Measurements from ENCODE around the gene MTA3.

MTA3 gene

GRCh38 chr2:42796427-42797248 lies 228.2 kb downstream of the MTA3 start:
- no peak for FAIRE-seq
- no peak for TF ChIP-seq CTCF (IDR thresholded peaks at IDR 0.05; ENCODE audit: insufficient read depth, missing control alignments)

DNA sequence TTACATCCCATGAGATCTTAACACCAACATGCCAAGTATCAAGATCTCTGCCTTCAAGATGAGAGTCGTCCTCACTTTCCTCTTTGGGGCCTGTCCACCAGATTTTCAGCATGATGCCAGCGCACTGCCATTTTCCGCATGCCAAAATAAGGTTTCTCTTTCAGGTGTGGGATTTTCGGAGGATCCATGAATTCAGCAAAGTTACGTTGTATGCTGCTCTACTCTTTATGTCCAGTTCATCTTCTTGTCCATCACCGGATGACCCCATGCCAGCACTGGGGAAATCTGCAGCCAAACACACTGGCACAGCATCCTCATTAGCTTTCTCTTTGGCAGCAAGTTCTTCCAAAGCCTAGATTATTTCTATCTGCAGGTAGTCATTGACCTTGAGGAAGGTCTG lies 228.8 kb downstream of the MTA3 start:
- no peak for TF ChIP-seq CTCF (IDR thresholded peaks at IDR 0.05; ENCODE audit: insufficient read depth, missing control alignments)
- FAIRE-seq (no peak), DNase-seq (ENCODE audit: insufficient read length, low spot score) (no peak)

More at GRCh38 chr2:42796427-42797248, 228.2 kb downstream of the MTA3 start:
- no peak for DNase-seq (ENCODE audit: insufficient read length, low spot score)

DNA sequence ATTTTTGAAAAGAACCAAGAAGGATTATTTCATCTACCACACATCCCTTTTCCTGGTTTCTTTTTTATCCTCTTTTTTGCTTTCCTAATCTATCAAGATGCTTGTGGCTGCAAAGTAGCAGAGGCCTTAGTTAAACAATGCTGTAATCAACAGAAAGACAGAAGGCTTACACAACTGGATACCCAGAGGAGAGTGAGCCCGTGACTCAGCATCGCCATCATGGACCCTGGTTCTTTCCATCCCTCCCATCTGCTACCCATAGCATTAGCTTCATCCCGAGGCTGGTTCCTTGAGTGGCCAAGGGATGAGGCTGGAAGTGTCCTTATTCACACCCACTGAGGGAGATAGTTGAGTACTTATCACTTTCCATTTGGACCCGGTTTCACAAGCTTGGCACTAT lies 231.4 kb downstream of the MTA3 start:
- no peak for TF ChIP-seq CTCF (IDR thresholded peaks at IDR 0.05; ENCODE audit: insufficient read depth, missing control alignments)
- DNase-seq (ENCODE audit: insufficient read length, low spot score) (no peak), FAIRE-seq (no peak)

- FAIRE-seq: no peak
- no peak for DNase-seq (ENCODE audit: insufficient read length, low spot score)
- no peak for TF ChIP-seq CTCF (IDR thresholded peaks at IDR 0.05; ENCODE audit: insufficient read depth, missing control alignments)
These were observed 232.1 kb downstream of the MTA3 start for GRCh38 chr2:42800461-42800962.

DNA sequence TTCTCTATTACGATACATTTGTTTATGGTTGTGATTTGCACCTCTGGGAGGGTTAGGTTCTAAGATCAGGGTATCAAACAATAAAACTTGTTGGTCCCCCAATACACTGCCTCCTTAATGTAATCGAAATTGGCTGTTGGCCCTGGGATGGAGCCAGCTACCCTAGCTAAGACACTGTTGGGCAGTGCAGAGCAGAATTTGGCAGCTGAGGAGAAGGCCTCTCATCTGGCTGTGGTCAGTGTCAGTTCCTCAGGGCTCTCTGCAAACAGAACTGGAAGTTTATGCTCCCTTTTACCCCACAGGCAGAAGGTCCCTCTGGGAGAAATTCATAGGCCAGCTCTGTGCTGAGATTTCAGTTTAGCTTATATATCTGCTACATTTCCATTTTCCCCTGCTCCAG lies 232.5 kb downstream of the MTA3 start:
- FAIRE-seq (no peak), DNase-seq (ENCODE audit: insufficient read length, low spot score) (no peak)
- no peak for TF ChIP-seq CTCF (IDR thresholded peaks at IDR 0.05; ENCODE audit: insufficient read depth, missing control alignments)

DNA sequence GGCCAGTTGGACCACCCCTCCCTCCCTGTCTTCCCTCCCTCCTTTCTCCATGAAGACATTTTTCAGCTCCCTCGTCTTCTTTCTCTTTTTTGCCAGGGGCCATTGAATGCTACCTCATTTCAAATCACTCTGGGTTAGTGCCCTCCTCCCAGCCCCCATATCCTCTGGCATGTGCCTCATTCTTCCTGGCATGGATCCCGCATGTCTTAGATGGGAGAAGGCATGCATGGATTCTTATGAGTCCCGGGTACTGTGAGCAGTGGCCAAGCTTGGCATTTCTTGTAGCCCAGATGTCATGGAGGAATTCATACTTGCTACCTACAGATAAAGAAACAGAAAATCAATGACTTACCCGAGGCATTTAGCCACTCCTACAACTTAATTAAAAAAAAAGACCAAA lies 232.9 kb downstream of the MTA3 start:
- TF ChIP-seq CTCF (IDR thresholded peaks at IDR 0.05; ENCODE audit: insufficient read depth, missing control alignments): no peak
- DNase-seq (ENCODE audit: insufficient read length, low spot score) (no peak), FAIRE-seq (no peak)

- FAIRE-seq: no peak
- no peak for DNase-seq (ENCODE audit: insufficient read length, low spot score)
These were observed 233.7 kb downstream of the MTA3 start for GRCh38 chr2:42802150-42802549.

More at GRCh38 chr2:42802150-42802549, 233.7 kb downstream of the MTA3 start:
- TF ChIP-seq CTCF (IDR thresholded peaks at IDR 0.05; ENCODE audit: insufficient read depth, missing control alignments): no peak
